Chondrocyte (in vitro differentiated cells): ENCODE data around the gene AZIN2. TPM values are rescaled to one million over a fixed set of nuclear protein-coding genes. Genes with fewer than 3 reads are reported as not detected.

Experiments used
- DNase-seq: peaks from one replicate; pipeline ENCODE4 v3.0.0; 2021; ENCODE audit warnings: mixed read lengths, low spot score
- H3K27ac Mint-ChIP-seq: one replicate; pipeline ENCODE4 v1.8.0; 2021; ENCODE audit warnings: mild to moderate bottlenecking, moderate library complexity, mixed read lengths; ENCODE audit not compliant: unreplicated experiment
- H3K27me3 Mint-ChIP-seq: 2 replicates; pipeline ENCODE4 v1.8.0; 2021; ENCODE audit warnings: low read depth, mixed read lengths
- H3K36me3 Mint-ChIP-seq: 2 replicates; pipeline ENCODE4 v1.8.0; 2021; ENCODE audit warnings: low read depth, mixed read lengths
- H3K4me1 Mint-ChIP-seq: 2 replicates; pipeline ENCODE4 v1.8.0; 2021; ENCODE audit warnings: low read depth, mild to moderate bottlenecking, mixed read lengths
- H3K4me3 Mint-ChIP-seq: one replicate; pipeline ENCODE4 v1.8.0; 2021; ENCODE audit warnings: mild to moderate bottlenecking, moderate library complexity, mixed read lengths; ENCODE audit not compliant: unreplicated experiment
- H3K9me3 Mint-ChIP-seq: 2 replicates; pipeline ENCODE4 v1.8.0; 2021; ENCODE audit warnings: low read depth, mixed read lengths
- CTCF ChIP-seq: fragments of 200-600 bp; sonication (generic); IDR thresholded peaks from 2 replicates; pipeline ENCODE4 v1.5.0; 2021; ENCODE audit warnings: antibody characterized with exemption, mild to moderate bottlenecking, moderate library complexity
- total RNA-seq: library from RNA; stranded (reverse); gene quantifications from 3 replicates; pipeline ENCODE4 v1.2.1, GENCODE V29; 2021

AZIN2 gene
- total RNA-seq, 1 donor from 2014 or later, result 3.5 TPM

DNA sequence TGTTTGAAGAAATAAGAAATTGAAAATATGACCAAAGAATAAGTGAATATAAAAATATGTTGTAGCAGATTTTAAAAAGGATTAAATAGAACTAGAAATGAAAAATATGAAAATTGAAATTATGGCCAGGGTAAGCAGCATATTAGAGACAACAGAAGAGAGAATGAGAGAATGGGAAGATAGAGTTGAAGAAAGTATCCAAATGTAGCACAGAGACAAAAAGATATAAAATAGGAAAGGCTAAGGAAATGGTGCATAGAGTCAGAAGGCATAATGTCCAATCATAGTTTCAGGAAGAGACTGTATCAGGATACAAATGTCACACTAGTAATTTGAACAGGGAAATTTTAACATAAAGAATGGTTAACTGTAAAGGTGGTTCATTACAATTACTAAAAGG is 29.5 kb downstream of the AZIN2 start:
- Mint-ChIP-seq H3K4me3 (no peak overlapping the region), H3K9me3 (peaks cover 12% of the 10 kb centered on the region), H3K27ac (no peak overlapping the region), H3K4me1 (no peaks in the 10 kb centered on the region), H3K36me3 (peaks cover 6% of the 10 kb centered on the region), H3K27me3 (no peaks in the 10 kb centered on the region)
- TF ChIP-seq CTCF, result no peak
- no peak for DNase-seq

DNA sequence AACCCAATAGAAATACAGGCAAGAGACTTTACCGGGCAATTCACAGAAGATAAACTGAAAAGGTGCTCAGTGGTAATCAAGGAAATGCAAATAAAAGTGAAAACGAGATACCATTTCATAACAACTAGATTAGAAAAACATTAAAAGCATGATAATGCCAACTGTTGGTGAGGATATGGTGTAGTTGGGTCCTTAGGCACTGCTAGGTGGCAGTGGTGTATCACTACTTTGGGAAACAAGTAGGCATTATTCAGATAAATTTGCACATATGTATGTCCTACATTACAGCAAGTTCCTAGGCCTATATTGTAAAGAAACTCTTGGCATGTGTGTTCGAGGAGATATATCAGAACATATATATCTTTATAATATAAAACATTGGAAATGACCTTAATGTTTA is 31.0 kb downstream of the AZIN2 start:
- no peak overlapping the region for H3K27ac Mint-ChIP-seq
- peaks cover 12% of the 10 kb centered on the region for H3K9me3 Mint-ChIP-seq
- TF ChIP-seq CTCF, result peak; percentile 83
- peaks cover 6% of the 10 kb centered on the region for H3K36me3 Mint-ChIP-seq
- DNase-seq, result no peak
- no peak overlapping the region for H3K4me3 Mint-ChIP-seq
- H3K27me3 Mint-ChIP-seq, result no peaks in the 10 kb centered on the region
- H3K4me1 Mint-ChIP-seq, result no peaks in the 10 kb centered on the region

GRCh38 chr1:33117440-33118085 is 36.6 kb downstream of the AZIN2 start:
- H3K4me1 Mint-ChIP-seq, result no peaks in the 10 kb centered on the region

DNA sequence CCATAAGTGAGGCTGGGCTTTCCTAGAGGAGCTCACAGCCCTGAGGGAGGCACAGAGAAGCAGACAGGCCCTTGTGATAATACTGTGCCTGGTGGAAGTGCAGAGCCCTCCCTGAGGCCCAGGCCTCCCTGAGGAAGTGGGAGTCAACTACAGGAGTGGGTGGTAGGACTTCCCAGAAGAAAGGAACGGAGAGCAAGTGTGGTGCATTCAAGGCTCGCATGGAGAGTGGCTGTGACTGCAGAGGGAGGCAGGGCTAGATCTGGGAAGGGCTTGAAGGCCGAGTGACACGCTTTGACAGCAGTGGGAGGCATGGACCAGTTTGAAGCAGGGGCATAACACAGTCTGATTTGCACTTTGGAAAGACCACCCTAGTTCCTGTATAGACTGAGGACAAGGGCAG is 37.3 kb downstream of the AZIN2 start:
- no peaks in the 10 kb centered on the region for H3K27me3 Mint-ChIP-seq
- TF ChIP-seq CTCF, result no peak
- no peak for DNase-seq
- no peaks in the 10 kb centered on the region for H3K9me3 Mint-ChIP-seq
- no peaks in the 10 kb centered on the region for H3K4me1 Mint-ChIP-seq
- no peak overlapping the region for H3K27ac Mint-ChIP-seq
- H3K36me3 Mint-ChIP-seq, result no peaks in the 10 kb centered on the region
- no peak overlapping the region for H3K4me3 Mint-ChIP-seq

More at GRCh38 chr1:33117440-33118085, 36.6 kb downstream of the AZIN2 start:
- Mint-ChIP-seq H3K27me3 (no peaks in the 10 kb centered on the region), H3K9me3 (no peaks in the 10 kb centered on the region), H3K36me3 (no peaks in the 10 kb centered on the region), H3K4me3 (no peak overlapping the region), H3K27ac (no peak overlapping the region)
- no peak for DNase-seq
- TF ChIP-seq CTCF, result no peak

DNA sequence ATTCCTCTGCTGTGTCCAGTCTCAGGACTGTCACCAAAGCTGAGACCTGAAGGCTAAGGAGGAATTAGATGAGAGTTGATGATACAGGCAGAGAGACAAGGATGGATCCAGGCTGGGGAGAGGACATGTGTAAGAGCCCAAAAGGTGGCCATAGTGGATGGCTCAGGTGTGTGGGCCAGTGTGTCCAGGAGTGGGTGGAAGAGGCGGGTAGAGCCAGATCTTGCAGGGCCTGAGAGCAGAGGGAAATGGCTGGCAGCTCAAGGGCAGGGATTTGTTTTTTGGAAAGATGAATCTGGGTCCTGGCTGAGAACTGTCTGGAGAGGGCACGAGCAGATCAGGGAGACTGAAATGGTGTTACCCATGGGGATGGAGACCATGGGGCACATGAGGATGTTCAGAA is 38.1 kb downstream of the AZIN2 start:
- Mint-ChIP-seq H3K9me3 (no peaks in the 10 kb centered on the region), H3K36me3 (no peaks in the 10 kb centered on the region), H3K27me3 (no peaks in the 10 kb centered on the region), H3K4me1 (no peaks in the 10 kb centered on the region), H3K27ac (no peak overlapping the region), H3K4me3 (no peak overlapping the region)
- no peak for TF ChIP-seq CTCF
- no peak for DNase-seq
